T1000 (cell line): Measurements from ENCODE around the gene TM7SF3.
"Not testable (repeated sequence)": the region's sequence is repeated elsewhere in the genome, so short reads cannot be mapped to it uniquely, and the experiment has no call there.

ENCODE experiments used
- DNase-seq: peaks from one replicate; lab custom pipeline; 2025; ENCODE audit warnings: mixed read lengths; lab: John Stamatoyannopoulos, UW

The TM7SF3 gene

DNA sequence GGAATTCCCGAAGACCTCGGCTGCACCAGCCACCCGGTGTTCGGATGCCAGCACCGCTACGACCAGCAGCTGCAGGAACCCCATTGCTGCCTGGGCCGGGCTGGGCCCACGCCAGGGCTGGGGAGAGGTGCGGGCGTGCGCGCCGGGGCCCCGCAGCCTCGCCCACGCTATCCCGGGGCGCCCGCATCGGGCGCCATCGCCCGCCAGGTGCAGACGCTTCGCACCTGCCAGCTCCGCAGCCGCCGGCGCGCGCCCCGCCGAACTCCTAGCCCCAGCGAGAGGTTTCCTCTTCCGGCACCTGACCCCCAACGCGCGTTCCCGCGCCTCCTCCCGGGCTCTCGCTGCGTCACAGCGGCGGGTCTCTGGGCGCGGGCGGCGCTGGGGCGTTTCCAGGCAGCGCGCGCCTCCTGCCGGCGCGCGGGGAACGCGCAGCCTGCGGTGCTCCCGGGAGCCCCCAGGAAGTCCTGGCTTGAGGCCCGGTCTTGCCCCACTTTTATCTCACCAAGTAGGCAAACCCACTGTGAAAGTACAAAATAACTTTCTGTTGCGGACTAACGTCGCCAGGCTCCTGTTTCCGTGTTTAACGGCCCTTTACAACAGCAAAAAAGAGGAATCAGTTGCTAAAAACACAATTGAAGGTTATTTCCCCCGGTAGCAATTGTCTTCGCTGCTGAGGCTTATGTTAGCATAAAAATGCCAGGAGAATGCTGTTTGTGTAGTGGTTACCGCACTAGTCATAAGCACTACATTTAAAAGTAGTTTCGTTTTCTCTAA, at the start of gene TM7SF3:
TSS of gene TM7SF3 (minus strand) at position 300 of the 774 bp plus-strand sequence. CDS start at position 84, 216 bp downstream.
- peak; percentile 90 for DNase-seq

DNA sequence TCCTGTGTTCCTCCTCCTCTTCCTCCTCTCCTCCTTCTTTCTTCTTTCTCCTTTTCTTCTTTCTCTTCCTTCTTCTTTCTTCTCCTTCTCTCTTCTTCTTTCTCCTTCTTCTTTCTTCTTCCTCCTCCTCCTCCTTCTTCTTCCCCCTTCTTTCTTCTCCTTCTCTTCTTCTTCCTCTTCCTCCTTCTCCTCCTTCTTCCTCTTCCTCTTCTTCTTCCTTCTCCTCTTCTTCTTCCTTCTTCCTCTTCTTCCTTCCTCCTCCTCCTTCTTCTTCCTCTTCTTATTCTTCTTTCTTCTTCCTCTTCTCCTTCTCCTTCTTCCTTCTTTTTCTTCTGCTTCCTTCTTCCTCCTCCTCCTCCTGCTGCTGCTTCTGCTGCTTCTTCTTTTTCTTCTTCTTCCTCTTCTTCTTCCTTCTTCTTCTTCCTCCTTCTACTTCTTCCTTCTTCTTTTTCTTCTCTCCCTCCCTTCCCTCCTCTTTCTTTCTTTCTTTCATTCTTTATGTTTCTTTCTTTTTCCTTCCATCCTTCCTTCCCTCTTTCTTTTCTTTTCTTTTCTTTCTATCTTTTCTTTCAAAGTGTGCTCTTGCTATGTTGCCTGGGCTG, 49.2 kb upstream of the TM7SF3 start:
- no peak for DNase-seq

DNA sequence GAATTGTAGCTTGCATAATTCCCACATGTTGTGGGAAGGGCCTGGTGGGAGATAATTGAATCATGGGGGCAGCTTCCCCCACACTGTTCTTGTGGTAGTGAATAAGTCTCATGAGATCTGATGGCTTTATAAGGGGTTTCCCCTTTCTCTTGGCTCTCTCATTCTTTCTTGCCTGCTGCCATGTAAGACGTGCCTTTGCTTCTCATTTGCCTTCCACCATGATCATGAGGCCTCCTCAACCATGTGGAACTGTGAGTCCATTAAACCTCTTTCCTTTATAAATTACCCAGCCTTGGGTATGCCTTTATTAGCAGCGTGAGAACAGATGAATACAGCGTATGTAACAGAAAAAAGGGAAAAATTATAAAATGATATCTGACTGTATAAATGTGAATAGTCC, 47.1 kb upstream of the TM7SF3 start:
- DNase-seq = no peak

DNA sequence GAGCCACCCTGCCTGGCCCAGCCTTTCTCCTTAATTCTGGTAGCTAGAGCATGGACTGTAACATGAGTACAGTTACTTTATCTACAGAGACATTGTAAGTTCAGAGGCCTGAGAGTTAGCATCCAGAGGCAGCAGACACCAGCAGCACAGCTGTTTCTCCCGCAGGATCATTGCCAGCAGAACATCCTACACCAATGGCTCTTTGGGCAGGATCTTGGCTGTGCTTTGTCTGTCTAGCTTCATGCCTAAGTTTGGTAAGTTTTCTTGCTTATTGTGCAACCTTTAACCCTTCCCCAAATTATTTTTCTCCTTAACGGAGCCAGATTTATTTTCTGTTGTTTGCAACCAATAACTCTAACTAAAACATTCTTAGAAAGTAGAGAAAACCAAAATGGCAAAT, 46.6 kb upstream of the TM7SF3 start:
- no peak for DNase-seq

- DNase-seq = no peak
Observed at GRCh38 chr12:27057543-27057942, 43.4 kb upstream of the TM7SF3 start.

- DNase-seq = no peak
Observed at GRCh38 chr12:27055966-27056365, 41.8 kb upstream of the TM7SF3 start.

- no peak for DNase-seq
Observed at GRCh38 chr12:27052742-27053141, 38.6 kb upstream of the TM7SF3 start.

DNA sequence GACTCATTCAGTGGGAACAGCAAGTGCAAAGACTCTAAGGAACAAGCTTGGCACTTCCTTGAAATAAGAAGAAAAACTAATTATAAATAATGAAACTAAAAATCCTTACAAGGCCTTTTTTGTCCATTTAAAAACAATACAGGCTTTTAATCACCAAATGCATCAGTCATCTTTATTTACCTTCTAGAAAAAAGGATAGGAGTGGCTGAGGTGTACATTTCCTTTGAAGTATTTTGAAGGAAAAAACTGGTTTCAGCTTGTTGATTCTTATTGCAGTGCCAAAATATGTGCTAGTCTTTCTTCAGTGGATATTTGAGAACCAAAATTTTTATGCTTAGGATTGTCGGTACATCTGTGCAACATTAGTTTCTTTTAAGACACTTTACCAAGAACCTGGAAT, 38.0 kb upstream of the TM7SF3 start:
- no peak for DNase-seq

DNA sequence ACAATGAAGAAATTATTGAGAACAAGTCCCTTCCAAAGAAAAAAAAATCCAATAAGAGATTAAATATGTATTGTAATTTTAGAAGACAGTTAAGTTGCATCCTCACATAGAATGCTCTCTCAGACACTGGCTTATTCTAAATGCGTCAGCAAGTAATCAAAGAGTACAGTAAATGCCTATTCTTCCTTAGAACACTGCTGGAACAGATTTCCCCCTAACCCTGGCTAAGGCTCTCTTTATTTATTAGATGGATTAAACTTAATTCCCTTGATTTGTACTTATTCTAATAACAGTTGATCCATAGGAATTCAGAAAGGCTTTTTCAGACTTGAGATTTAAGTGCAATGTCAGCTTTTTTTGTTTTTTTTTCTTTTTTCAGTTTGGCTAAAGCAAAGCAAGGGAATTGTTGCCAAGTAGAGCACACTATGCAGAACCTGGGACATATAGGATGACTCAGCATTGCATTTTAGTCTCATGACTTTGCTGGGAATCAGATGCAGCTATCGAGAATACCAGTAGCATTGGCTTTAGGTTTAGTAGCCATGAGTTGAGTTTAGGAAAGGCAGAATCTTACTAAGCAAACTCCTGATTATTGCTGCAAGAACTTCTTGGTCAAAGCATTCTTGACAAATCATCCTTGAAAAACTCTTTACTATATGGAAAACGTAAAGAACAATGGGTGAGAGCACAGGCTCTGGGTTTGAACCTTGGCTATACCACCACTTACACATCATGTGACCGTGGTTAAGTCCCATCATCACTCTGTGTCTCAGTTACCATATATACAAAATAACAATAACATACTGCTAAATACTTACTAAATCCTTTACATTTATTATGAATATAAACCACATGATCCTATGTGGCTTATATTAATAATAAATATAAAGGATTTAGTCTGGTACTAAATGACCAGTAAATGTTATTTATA, 34.9 kb upstream of the TM7SF3 start:
- DNase-seq = no peak

- DNase-seq = not testable (repeated sequence)
Observed at GRCh38 chr12:27042018-27042417, 27.8 kb upstream of the TM7SF3 start.

DNA sequence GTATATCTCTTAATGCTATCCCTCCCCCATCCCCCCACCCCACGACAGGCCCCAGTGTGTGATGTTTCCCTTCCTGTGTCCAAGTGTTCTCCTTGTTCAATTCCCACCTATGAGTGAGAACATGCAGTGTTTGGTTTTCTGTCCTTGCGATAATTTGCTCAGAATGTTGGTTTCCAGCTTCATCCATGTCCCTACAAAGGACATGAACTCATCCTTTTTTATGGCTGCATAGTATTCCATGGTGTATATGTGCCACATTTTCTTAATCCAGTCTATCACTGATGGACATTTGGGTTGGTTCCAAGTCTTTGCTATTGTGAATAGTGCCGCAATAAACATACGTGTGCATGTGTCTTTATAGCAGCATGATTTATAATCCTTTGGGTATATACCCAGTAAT, 26.5 kb upstream of the TM7SF3 start:
- DNase-seq = not testable (repeated sequence)

- no peak for DNase-seq
Observed at GRCh38 chr12:27034607-27035293, 20.6 kb upstream of the TM7SF3 start.

DNA sequence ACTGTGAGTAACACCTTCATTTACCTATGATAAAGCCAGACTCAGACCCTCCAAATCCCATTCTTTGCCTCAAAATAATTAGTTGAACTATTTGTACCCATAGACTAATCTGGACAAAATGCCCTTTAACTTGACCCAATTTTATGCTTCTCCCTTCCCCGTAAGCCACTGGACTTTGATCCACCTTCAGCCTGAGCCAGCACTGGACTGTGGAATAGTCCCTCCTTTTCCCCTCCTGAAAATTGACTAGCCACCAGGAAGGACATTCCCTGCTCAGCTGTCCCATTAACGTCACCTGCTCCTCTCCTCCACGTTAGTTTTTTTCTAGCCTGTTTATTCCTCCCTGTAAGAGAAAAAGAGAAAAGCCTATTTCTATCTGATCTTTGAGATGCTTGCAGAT, 18.5 kb upstream of the TM7SF3 start:
- no peak for DNase-seq

DNA sequence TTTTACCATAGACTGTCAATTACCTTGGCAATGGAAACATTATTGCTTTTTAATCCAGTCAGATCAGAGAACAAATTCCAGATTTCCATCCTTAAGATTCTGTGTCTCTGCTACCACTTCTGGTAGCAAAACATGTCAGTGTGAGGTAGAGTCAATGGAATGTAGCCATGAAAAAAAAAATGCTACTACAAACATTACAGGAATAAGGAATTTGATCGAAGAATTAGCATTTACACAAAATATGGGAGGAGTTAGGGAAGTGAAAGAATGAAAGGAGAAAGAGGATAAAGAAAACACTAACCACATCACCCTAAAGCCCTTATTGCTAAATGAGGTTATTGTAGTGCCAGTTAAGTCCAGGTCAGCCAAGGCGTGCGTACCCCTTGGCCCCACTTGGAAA, 17.3 kb upstream of the TM7SF3 start:
- no peak for DNase-seq

DNA sequence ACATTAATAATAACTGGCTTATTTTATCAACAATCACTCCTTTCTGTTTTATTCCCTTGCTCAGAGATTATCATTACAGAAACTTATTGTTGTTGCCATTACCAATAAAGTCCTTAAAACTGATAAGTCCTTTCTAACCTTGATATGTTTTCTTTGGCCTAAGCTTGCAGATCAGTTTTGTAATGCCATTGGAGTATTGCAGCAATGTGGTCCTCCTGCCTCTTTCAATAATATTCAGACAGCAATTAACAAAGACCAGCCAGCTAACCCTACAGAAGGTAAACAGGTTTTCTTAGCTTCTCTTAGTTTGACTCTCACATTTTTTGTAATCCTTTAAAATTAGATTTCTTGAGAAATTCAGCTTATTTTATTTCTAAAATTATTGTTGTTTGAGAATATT, 12.1 kb upstream of the TM7SF3 start:
- DNase-seq = no peak

GRCh38 chr12:27025116-27025515, 10.9 kb upstream of the TM7SF3 start:
- DNase-seq = no peak

GRCh38 chr12:27024291-27024690, 10.1 kb upstream of the TM7SF3 start:
- DNase-seq = no peak

GRCh38 chr12:27020761-27021160, 6.6 kb upstream of the TM7SF3 start:
- DNase-seq = no peak

GRCh38 chr12:27018037-27018436, 3.9 kb upstream of the TM7SF3 start:
- DNase-seq = no peak

GRCh38 chr12:27017163-27017823, 3.1 kb upstream of the TM7SF3 start:
- DNase-seq = not testable (repeated sequence)

- no peak for DNase-seq
Observed at GRCh38 chr12:27015730-27016076, 1.5 kb upstream of the TM7SF3 start.
